ENCODE measurements around the gene PSMB5. TPM values are rescaled to one million over a fixed set of nuclear protein-coding genes. Genes with fewer than 3 reads are reported as not detected.

Gene PSMB5
- total RNA-seq, 1 experiment from 2014 or later, result 172 TPM

DNA sequence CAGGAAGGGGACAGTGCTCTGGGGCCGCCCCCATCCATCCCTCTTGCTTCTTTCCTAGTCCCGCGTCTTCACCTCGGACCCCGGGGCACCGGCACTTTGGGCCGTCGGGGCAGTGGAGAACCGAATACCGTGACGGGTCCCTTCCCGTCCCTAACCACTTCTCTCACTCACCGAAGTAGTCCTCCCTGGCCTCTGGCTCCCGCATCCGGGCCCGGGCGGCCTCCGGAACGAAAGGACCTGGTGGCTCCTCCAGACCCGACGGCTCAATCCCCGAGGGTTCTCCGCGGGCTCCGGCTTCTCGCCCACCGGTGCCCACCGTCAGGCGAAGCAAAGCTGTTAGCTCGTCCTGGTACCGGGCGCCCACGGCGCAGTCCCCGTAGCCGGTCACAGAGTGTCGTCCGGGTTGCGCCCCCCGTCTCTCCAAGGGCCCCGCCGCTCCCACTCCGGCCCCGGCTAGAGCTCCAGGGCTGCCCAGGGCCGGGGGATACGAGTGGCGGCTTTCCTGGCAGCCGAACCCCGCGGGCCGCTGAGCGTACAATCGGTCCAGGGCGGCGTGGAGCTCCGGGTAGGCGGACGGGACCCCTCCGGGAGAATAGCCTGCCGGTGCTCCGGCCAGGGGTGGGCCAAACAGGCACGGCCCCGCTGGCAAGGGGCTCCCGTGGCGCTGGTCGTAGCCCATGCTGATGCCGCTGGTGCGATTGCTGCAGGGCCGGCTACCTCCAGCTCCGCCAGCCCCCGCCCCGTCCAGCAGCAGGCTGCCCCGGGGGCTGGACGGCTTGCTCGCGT, 53.4 kb downstream of the PSMB5 start:
- Histone ChIP-seq H3K4me3 (ENCODE audit: low read depth, low read length) (peak overlapping the region; percentile 94), H3K9me3 (no peaks in the 10 kb centered on the region), H3K27me3 (replicated peaks; ENCODE audit: control insufficient read depth, insufficient read depth, low read length) (no peaks in the 10 kb centered on the region), H3K4me1 (peaks cover 38% of the 10 kb centered on the region), H3K36me3 (ENCODE audit: control insufficient read depth, insufficient read depth, low read length) (peaks cover 6% of the 10 kb centered on the region; the same call in 1 of the 2 replicates)
- TF ChIP-seq, protein P1, sequence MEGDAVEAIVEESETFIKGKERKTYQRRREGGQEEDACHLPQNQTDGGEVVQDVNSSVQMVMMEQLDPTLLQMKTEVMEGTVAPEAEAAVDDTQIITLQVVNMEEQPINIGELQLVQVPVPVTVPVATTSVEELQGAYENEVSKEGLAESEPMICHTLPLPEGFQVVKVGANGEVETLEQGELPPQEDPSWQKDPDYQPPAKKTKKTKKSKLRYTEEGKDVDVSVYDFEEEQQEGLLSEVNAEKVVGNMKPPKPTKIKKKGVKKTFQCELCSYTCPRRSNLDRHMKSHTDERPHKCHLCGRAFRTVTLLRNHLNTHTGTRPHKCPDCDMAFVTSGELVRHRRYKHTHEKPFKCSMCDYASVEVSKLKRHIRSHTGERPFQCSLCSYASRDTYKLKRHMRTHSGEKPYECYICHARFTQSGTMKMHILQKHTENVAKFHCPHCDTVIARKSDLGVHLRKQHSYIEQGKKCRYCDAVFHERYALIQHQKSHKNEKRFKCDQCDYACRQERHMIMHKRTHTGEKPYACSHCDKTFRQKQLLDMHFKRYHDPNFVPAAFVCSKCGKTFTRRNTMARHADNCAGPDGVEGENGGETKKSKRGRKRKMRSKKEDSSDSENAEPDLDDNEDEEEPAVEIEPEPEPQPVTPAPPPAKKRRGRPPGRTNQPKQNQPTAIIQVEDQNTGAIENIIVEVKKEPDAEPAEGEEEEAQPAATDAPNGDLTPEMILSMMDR (IDR thresholded peaks at IDR 0.05; ENCODE audit: insufficient read depth in 1 of 2, low read depth in 1 of 2, low read length in 1 of 2, severe bottlenecking in 1 of 2, unreplicated experiment in 1 of 2), result no peak
- intact Hi-C loops (cut with micrococcal nuclease; ENCODE audit: unreplicated experiment), result loop anchor here (5.0 kb wide), 1 partner anchor 109 kb away; the partner anchor contains the start of gene LRP10
- BruUV-seq (replicated peaks), result TSS peak; percentile 63
- H3K27me3 Mint-ChIP-seq (ENCODE audit: insufficient read depth, unreplicated experiment), result no peaks in the 10 kb centered on the region
- ChIA-PET POLR2A (interaction anchor here (0.8 to 2.6 kb wide), 3 partner anchors 15 to 114 kb away, joined by 3 to 17 read pairs (median 16); partner anchors contain the start of genes ACIN1 and C14orf119), CTCF (interaction anchor here (0.6 to 3.2 kb wide), 6 partner anchors 13 to 139 kb away, joined by 3 to 18 read pairs (median 6); partner anchors contain the start of gene PRMT5)
- no peak overlapping the region for H3K4me3 Mint-ChIP-seq (ENCODE audit: unreplicated experiment)
- DNase-seq, result peak in 1 of 2 experiments; percentile 38
- H3K4me1 Mint-ChIP-seq (ENCODE audit: low read depth, unreplicated experiment), result peaks cover 25% of the 10 kb centered on the region
- H3K9me3 Mint-ChIP-seq (ENCODE audit: unreplicated experiment), result no peaks in the 10 kb centered on the region
- H3K27ac Mint-ChIP-seq (ENCODE audit: unreplicated experiment), result peak overlapping the region; percentile 66
- peaks cover 48% of the 10 kb centered on the region for H3K36me3 Mint-ChIP-seq (ENCODE audit: insufficient read depth, unreplicated experiment)

DNA sequence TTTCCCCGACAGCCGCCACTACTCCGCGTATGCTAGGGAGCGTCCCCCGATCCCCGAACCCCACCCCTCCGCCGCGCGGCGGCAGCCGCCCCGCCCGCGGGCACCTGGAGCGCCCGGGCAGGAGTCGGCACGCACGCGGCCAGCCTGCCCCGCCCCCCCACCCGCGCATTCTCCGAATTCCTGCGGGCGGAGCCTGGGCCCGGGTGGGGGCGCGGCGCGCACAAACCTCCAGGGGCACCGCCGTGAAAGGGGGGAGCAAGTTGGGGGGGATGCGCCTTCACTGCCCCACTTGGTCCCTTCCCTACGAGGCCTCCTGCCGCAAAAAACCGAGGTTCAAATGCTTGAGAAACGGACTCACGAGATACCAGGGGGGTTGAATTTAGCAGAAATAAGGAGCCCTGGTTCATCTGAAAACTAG, 54.0 kb downstream of the PSMB5 start:
- Mint-ChIP-seq H3K36me3 (ENCODE audit: insufficient read depth, unreplicated experiment) (peaks cover 54% of the 10 kb centered on the region), H3K4me1 (ENCODE audit: low read depth, unreplicated experiment) (peaks cover 25% of the 10 kb centered on the region), H3K27me3 (ENCODE audit: insufficient read depth, unreplicated experiment) (no peaks in the 10 kb centered on the region), H3K4me3 (ENCODE audit: unreplicated experiment) (no peak overlapping the region), H3K9me3 (ENCODE audit: unreplicated experiment) (no peaks in the 10 kb centered on the region), H3K27ac (ENCODE audit: unreplicated experiment) (peak overlapping the region; percentile 66)
- Histone ChIP-seq H3K4me3 (ENCODE audit: low read depth, low read length) (peak overlapping the region; percentile 94), H3K27me3 (replicated peaks; ENCODE audit: control insufficient read depth, insufficient read depth, low read length) (no peaks in the 10 kb centered on the region), H3K4me1 (peaks cover 41% of the 10 kb centered on the region), H3K9me3 (no peaks in the 10 kb centered on the region), H3K36me3 (ENCODE audit: control insufficient read depth, insufficient read depth, low read length) (peaks cover 7% of the 10 kb centered on the region; the same call in 1 of the 2 replicates)
- ChIA-PET POLR2A (interaction anchor here (0.8 to 2.6 kb wide), 2 partner anchors 25 to 114 kb away, joined by 3 to 17 read pairs; partner anchors contain the start of genes ACIN1 and C14orf119), CTCF (interaction anchor here (3.2 kb wide), 1 partner anchor 15 kb away, joined by 18 read pairs; no protein-coding TSS in a partner anchor)
- TF ChIP-seq, protein P1 (IDR thresholded peaks at IDR 0.05; ENCODE audit: insufficient read depth in 1 of 2, low read depth in 1 of 2, low read length in 1 of 2, severe bottlenecking in 1 of 2, unreplicated experiment in 1 of 2), result no peak
- peak; percentile 86 for DNase-seq
- no TSS peak for BruUV-seq (replicated peaks)
- intact Hi-C loops (cut with micrococcal nuclease; ENCODE audit: unreplicated experiment), result loop anchor here (5.0 kb wide), 1 partner anchor 108 kb away; the partner anchor contains the start of gene LRP10

DNA sequence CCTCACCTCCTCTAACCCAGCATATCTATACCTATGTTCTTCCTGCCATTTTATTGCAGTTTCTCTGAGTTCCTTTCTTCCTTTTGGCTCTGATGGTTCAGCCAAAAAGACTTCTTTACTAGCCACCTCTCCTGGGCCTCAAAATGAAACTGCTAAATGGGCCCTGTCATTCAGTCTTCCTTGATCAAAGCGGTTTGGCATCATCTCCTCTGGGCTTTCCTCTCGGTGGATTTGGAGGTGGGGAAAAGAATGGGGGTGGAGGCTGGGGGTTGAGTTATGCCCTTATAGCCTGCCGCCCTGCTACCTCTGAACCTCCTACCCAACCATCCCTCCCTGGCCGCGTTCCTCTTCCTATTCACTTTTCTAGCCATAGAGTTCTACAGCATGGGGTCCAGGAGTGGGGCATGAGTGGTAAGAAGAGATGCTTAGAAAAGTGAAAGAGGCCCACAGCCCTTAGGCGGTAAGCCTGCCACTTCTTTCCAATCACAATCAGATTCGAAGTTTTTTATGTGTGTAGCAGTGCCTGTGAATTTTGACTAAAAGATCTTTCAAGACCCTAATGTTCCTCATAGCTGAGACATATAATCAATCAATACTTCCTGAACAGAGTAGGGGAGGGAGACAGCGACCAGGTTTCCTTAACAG, 54.8 kb downstream of the PSMB5 start:
- no peaks in the 10 kb centered on the region for H3K27me3 ChIP-seq (replicated peaks; ENCODE audit: control insufficient read depth, insufficient read depth, low read length)
- H3K27me3 Mint-ChIP-seq (ENCODE audit: insufficient read depth, unreplicated experiment), result no peaks in the 10 kb centered on the region
- intact Hi-C loops (cut with micrococcal nuclease; ENCODE audit: unreplicated experiment), result loop anchor here (5.0 kb wide), 3 partner anchors 108 to 418 kb away; partner anchors contain the start of gene LRP10
- H3K27ac Mint-ChIP-seq (ENCODE audit: unreplicated experiment), result peak overlapping the region; percentile 88
- BruUV-seq (replicated peaks), result TSS peak; percentile 17
- peak overlapping the region; percentile 94 for H3K4me3 ChIP-seq (ENCODE audit: low read depth, low read length)
- H3K9me3 ChIP-seq, result no peaks in the 10 kb centered on the region
- POLR2A ChIA-PET, result interaction anchor here (0.6 kb wide), 1 partner anchor 178 kb away, joined by 5 read pairs; no protein-coding TSS in a partner anchor
- peaks cover 62% of the 10 kb centered on the region for H3K36me3 Mint-ChIP-seq (ENCODE audit: insufficient read depth, unreplicated experiment)
- H3K9me3 Mint-ChIP-seq (ENCODE audit: unreplicated experiment), result no peaks in the 10 kb centered on the region
- peaks cover 7% of the 10 kb centered on the region; the same call in 1 of the 2 replicates for H3K36me3 ChIP-seq (ENCODE audit: control insufficient read depth, insufficient read depth, low read length)
- no peak for DNase-seq
- TF ChIP-seq, protein P1 (IDR thresholded peaks at IDR 0.05; ENCODE audit: insufficient read depth in 1 of 2, low read depth in 1 of 2, low read length in 1 of 2, severe bottlenecking in 1 of 2, unreplicated experiment in 1 of 2), result no peak
- H3K4me1 Mint-ChIP-seq (ENCODE audit: low read depth, unreplicated experiment), result peaks cover 29% of the 10 kb centered on the region
- no peak overlapping the region for H3K4me3 Mint-ChIP-seq (ENCODE audit: unreplicated experiment)
- CTCF ChIA-PET, result no interaction called here
- H3K4me1 ChIP-seq, result peaks cover 50% of the 10 kb centered on the region
